OCI-LY7 (cell line): ENCODE results near the gene SYK. TPM values are rescaled to one million over a fixed set of nuclear protein-coding genes. Genes with fewer than 3 reads are reported as not detected.

Source experiments
- BruUV-seq: library from RNA; stranded (reverse); fragments of 400-500 nt; replicated peaks from 2 replicates; lab custom pipeline; 2021; lab: Mats Ljungman, UMichigan
- CTCF ChIA-PET: fragments of 300-600 bp; sonication (Branson Sonifier 250); formaldehyde crosslinking; loops from one replicate; lab custom pipeline; 2022; ENCODE audit warnings: antibody characterized with exemption; ENCODE audit not compliant: unreplicated experiment; lab: Charles Lee
- POLR2A ChIA-PET: fragments of 300-600 bp; sonication (Branson Sonifier 250); formaldehyde crosslinking; loops from one replicate; lab custom pipeline; 2022; ENCODE audit warnings: antibody characterized with exemption; lab: Charles Lee
- DNase-seq: peaks from one replicate; pipeline ENCODE4 v3.0.0-alpha.2; 2015; ENCODE audit warnings: low spot score
- H2AFZ ChIP-seq: fragments of 200-600 bp; sonication (generic), shearing (Covaris generic); 2 replicates; pipeline ENCODE4 v1.6.1; 2014; ENCODE audit warnings: mild to moderate bottlenecking, antibody characterized with exemption, low read length, moderate library complexity
- H3K27ac ChIP-seq: fragments of 200-600 bp; sonication (generic); 2 replicates; pipeline ENCODE4 v1.5.1; 2014; ENCODE audit warnings: mixed run types, low read depth, mild to moderate bottlenecking, moderate library complexity, low read length, inconsistent platforms; ENCODE audit not compliant: poor library complexity, severe bottlenecking
- H3K36me3 ChIP-seq: fragments of 200-600 bp; sonication (generic); 2 replicates; pipeline ENCODE4 v1.6.1; 2014; ENCODE audit warnings: mild to moderate bottlenecking, antibody characterized with exemption, low read length, moderate library complexity, mixed read lengths; ENCODE audit not compliant: insufficient read depth
- H3K4me1 ChIP-seq: fragments of 200-600 bp; sonication (generic); 2 replicates; pipeline ENCODE4 v1.5.1; 2014; ENCODE audit warnings: mild to moderate bottlenecking, low read length; ENCODE audit not compliant: insufficient read depth, poor library complexity, severe bottlenecking
- H3K4me2 ChIP-seq: fragments of 200-600 bp; sonication (generic); 2 replicates; pipeline ENCODE4 v1.6.1; 2014; ENCODE audit warnings: mild to moderate bottlenecking, low read length
- H3K4me3 ChIP-seq: fragments of 200-600 bp; sonication (generic); 2 replicates; pipeline ENCODE4 v1.5.1; 2014; ENCODE audit warnings: mild to moderate bottlenecking, low read depth, low read length; ENCODE audit not compliant: poor library complexity, severe bottlenecking
- H3K79me2 ChIP-seq: fragments of 200-600 bp; sonication (generic); 2 replicates; pipeline ENCODE4 v1.6.1; 2016; ENCODE audit warnings: low read depth, mild to moderate bottlenecking, low read length, moderate library complexity, mixed read lengths; ENCODE audit not compliant: insufficient read depth
- H3K9me2 ChIP-seq: fragments of 200-600 bp; sonication (generic); 2 replicates; pipeline ENCODE4 v1.6.1; 2016; ENCODE audit warnings: mild to moderate bottlenecking, low read length, mixed read lengths; ENCODE audit not compliant: insufficient read depth
- H3K9me3 ChIP-seq: fragments of 200-600 bp; sonication (generic); 2 replicates; pipeline ENCODE4 v1.6.1; 2014; ENCODE audit warnings: mild to moderate bottlenecking, mixed run types, low read length, mixed read lengths
- H4K20me1 ChIP-seq: fragments of 200-600 bp; sonication (generic); 2 replicates; pipeline ENCODE4 v1.6.1; 2014; ENCODE audit warnings: mild to moderate bottlenecking, antibody characterized with exemption, low read length, moderate library complexity, mixed read lengths; ENCODE audit not compliant: insufficient read depth
- EZH2phosphoT487 ChIP-seq: fragments of 200-600 bp; sonication (generic); IDR thresholded peaks from 2 replicates; pipeline ENCODE4 v1.6.1; 2018; ENCODE audit warnings: low read depth, borderline replicate concordance, mild to moderate bottlenecking, mixed run types, antibody characterized with exemption, low read length, moderate library complexity, mixed read lengths
- intact Hi-C: fragments of 100-400 bp; cut with micrococcal nuclease; formaldehyde crosslinking; loops from one replicate; pipeline ENCODE4 v1.10.0; 2022; ENCODE audit not compliant: unreplicated experiment
- total RNA-seq, 2 experiments: library from RNA; depleted of rRNA in 1 of 2; stranded (reverse); fragments of >200 nt in 1 of 2; shearing (Covaris generic) in 1 of 2; gene quantifications; 2 replicates each; pipeline ENCODE4 v1.2.3, GENCODE V29; 2014 to 2022
- TF ChIP-seq, protein P1 (sequence below): fragments of 200-600 bp; sonication (generic); conservative IDR thresholded peaks from 2 replicates; pipeline ENCODE4 v1.5.1; 2014; ENCODE audit warnings: mild to moderate bottlenecking, antibody characterized with exemption, low read length, moderate library complexity, mixed read lengths

The SYK gene
- total RNA-seq, 2 experiments from 2014 or later: 112 to 175 TPM

DNA sequence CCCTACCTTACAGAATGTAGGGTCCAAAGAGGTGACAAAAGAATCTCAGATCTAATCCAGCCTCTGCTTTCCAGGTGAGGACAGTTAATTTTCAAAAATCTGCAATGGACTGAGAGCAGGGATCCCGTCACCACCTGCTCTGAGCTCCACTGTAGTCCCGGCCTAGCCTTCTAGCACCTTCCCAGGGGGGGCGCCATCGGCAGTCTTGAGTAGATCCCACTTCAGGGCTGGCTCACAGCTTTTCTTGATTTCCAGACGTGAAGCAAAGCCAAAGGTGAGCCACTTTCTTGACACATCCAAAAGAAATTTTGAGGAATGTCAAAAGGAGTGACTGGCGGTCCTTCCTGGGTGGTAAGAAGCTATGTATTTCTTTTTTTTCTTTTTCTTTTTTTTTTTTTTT is 114.1 kb downstream of the SYK start:
- Histone ChIP-seq H3K4me3 (no peak overlapping the region), H3K27ac (no peak overlapping the region), H3K79me2 (no peaks in the 10 kb centered on the region), H3K9me2 (no peaks in the 10 kb centered on the region), H4K20me1 (no peaks in the 10 kb centered on the region), H3K4me1 (peaks cover 26% of the 10 kb centered on the region), H3K9me3 (no peaks in the 10 kb centered on the region), H3K4me2 (no peak overlapping the region), H3K36me3 (no peaks in the 10 kb centered on the region), H2AFZ (peak overlapping the region; percentile 37; the same call in 1 of the 2 replicates)
- TF ChIP-seq EZH2phosphoT487: no peak
- TF ChIP-seq, protein P1, sequence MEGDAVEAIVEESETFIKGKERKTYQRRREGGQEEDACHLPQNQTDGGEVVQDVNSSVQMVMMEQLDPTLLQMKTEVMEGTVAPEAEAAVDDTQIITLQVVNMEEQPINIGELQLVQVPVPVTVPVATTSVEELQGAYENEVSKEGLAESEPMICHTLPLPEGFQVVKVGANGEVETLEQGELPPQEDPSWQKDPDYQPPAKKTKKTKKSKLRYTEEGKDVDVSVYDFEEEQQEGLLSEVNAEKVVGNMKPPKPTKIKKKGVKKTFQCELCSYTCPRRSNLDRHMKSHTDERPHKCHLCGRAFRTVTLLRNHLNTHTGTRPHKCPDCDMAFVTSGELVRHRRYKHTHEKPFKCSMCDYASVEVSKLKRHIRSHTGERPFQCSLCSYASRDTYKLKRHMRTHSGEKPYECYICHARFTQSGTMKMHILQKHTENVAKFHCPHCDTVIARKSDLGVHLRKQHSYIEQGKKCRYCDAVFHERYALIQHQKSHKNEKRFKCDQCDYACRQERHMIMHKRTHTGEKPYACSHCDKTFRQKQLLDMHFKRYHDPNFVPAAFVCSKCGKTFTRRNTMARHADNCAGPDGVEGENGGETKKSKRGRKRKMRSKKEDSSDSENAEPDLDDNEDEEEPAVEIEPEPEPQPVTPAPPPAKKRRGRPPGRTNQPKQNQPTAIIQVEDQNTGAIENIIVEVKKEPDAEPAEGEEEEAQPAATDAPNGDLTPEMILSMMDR: peak; percentile 74
- BruUV-seq: no TSS peak
- intact Hi-C loops: loop anchor here (1.0 to 10.0 kb wide), 6 partner anchors 69 to 811 kb away; no protein-coding TSS in a partner anchor
- POLR2A ChIA-PET: interaction anchor here (1.0 to 1.1 kb wide), 2 partner anchors 59 to 514 kb away, joined by 3 to 6 read pairs; no protein-coding TSS in a partner anchor
- CTCF ChIA-PET: interaction anchor here (0.6 to 1.8 kb wide), 5 partner anchors 119 to 811 kb away, joined by 3 to 8 read pairs (median 5); no protein-coding TSS in a partner anchor
- peak; percentile 76 for DNase-seq

DNA sequence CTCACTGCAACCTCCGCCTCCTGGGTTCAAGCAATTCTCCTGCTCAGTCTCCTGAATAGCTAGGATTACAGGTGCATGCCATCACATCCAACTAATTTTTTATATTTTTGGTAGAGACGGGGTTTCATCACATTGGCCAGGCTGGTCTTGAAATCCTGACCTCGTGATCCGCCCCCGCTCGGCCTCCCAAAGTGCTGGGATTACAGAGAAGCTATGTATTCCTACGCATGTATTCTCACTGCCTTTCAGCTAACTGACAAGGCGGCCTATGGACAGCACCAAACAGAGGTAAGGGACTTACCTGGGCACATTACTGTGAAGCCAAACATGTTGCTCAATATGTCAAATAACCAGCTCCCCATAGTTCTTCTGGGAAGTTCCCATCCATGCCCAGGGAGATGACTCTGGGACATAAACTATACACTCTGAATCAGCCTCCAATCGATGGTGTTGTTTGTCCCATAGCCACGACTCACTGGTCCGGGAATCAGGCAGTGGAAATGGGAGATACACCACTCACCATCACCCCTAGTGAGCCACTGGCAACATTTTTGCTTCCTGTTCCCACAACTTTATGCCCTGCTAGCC is 114.6 kb downstream of the SYK start:
- no peak for DNase-seq
- Histone ChIP-seq H3K9me3 (no peaks in the 10 kb centered on the region), H3K9me2 (no peaks in the 10 kb centered on the region), H4K20me1 (no peaks in the 10 kb centered on the region), H2AFZ (no peak overlapping the region), H3K4me2 (no peak overlapping the region), H3K27ac (no peak overlapping the region), H3K79me2 (no peaks in the 10 kb centered on the region), H3K4me1 (peaks cover 21% of the 10 kb centered on the region), H3K36me3 (no peaks in the 10 kb centered on the region), H3K4me3 (no peak overlapping the region)
- ChIA-PET CTCF (interaction anchor here (0.8 to 1.8 kb wide), 2 partner anchors 517 to 521 kb away, joined by 3 to 5 read pairs; no protein-coding TSS in a partner anchor), POLR2A (interaction anchor here (1.0 to 1.1 kb wide), 2 partner anchors 58 to 513 kb away, joined by 3 to 6 read pairs; no protein-coding TSS in a partner anchor)
- intact Hi-C loops: loop anchor here (2.0 to 10.0 kb wide), 2 partner anchors 169 to 765 kb away; no protein-coding TSS in a partner anchor
- TF ChIP-seq EZH2phosphoT487: no peak
- TF ChIP-seq, protein P1: no peak
- BruUV-seq: no TSS peak

DNA sequence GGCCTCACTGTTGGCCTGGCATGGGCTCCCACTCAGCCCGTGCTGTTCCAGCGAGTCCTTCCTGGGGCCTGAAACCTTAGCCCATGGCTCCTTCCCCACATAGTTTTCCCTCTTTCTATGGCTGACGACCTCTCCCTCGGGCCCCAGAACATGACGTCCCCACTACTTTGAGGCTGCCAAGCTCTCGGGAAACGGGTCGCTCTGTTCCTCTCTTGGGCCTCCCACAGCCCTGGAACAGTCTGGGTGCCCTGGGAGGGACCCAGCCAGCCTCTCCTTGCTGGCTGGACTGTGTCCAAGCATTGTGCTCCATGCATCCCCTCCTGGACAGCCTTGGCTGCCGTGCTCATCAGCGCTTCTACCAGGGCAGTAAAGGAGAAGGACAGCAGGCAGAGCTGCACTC is 118.3 kb downstream of the SYK start:
- intact Hi-C loops: loop anchor here (10.0 kb wide), 1 partner anchor 165 kb away; no protein-coding TSS in a partner anchor
- ChIA-PET POLR2A (no interaction called here), CTCF (no interaction called here)
- peaks cover 39% of the 10 kb centered on the region for H3K4me1 ChIP-seq
- H3K4me2 ChIP-seq: no peak overlapping the region
- no peaks in the 10 kb centered on the region for H3K36me3 ChIP-seq
- no peaks in the 10 kb centered on the region for H3K9me2 ChIP-seq
- no peak overlapping the region for H2AFZ ChIP-seq
- H3K4me3 ChIP-seq: no peak overlapping the region
- TF ChIP-seq, protein P1: no peak
- H4K20me1 ChIP-seq: no peaks in the 10 kb centered on the region
- H3K27ac ChIP-seq: no peak overlapping the region
- BruUV-seq: no TSS peak
- H3K79me2 ChIP-seq: no peaks in the 10 kb centered on the region
- no peaks in the 10 kb centered on the region for H3K9me3 ChIP-seq
- no peak for DNase-seq
